Measurements from ENCODE around the gene BAIAP3. TPM values are rescaled to one million over a fixed set of nuclear protein-coding genes. Genes with fewer than 3 reads are reported as not detected.

The BAIAP3 gene
- polyA plus RNA-seq, 4 donors, result 4.5 to 10.5 (median 7.0) TPM

DNA sequence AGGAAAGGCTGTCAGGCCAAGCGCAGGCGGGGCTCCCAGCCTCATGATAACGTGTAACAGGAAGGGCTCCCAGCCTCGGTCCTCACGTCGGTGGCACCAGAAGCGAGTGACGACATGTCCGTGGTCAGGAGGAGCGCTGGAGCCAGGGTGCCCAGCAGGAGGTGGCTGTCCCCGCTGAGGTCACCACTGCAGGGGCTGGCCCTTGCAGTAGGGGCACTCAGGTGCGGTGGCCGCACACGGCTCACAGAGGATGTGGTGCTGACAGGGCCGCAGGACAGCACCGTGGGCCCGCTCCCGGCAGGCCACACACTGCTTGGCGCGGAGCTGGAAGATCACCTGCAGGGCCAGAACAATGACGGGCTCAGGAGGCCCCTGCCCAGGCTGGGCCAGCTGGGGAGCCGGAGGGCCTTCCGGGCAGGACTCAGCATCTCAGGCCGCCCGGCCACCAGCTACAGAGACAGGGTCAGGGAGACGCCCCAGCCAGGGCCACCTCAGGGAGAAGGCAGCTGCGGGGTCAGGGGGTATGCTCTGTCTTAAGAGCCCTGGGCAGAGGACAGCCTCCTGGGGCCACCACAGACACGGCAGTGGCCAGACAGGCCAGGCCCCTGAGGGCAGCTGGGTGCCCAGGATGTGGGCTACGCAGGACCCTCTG is 32.7 kb downstream of the BAIAP3 start:
- no peaks in the 10 kb centered on the region for H3K9me3 ChIP-seq (ENCODE audit: control insufficient read depth in 2 of 2, insufficient read depth in 1 of 2, low read depth in 1 of 2, low read length in 1 of 2)
- peaks cover 12 to 78% (median 19%) of the 10 kb centered on the region in 3 donors for H3K36me3 ChIP-seq (ENCODE audit: control insufficient read depth in 3 of 3, insufficient read depth in 2 of 3, low read depth in 1 of 3, low read length in 3 of 3)
- H3K4me1 ChIP-seq (ENCODE audit: control insufficient read depth in 3 of 3, insufficient read depth in 2 of 3, low read depth in 1 of 3, low read length in 2 of 3), result no peaks in the 10 kb centered on the region
- no peak overlapping the region for H3K27ac ChIP-seq (ENCODE audit: low read depth in 1 of 3, low read length in 2 of 3)
- DNase-seq, result no peak
- FAIRE-seq, result no peak
- 91 to 93% (median 91%) methylated on average over 23 to 29 of the region's 29 CpGs for WGBS, 3 donors
- H3K27me3 ChIP-seq (ENCODE audit: control insufficient read depth in 3 of 3, insufficient read depth in 3 of 3, low read length in 3 of 3), result no peaks in the 10 kb centered on the region
- no peak overlapping the region for H3K4me3 ChIP-seq (ENCODE audit: low read depth in 1 of 3, low read length in 3 of 3)

GRCh38 chr16:1366712-1367299 is 33.4 kb downstream of the BAIAP3 start:
- H3K4me3 ChIP-seq (ENCODE audit: low read depth in 1 of 3, low read length in 3 of 3), result no peak overlapping the region
- no peaks in the 10 kb centered on the region for H3K4me1 ChIP-seq (ENCODE audit: control insufficient read depth in 3 of 3, insufficient read depth in 2 of 3, low read depth in 1 of 3, low read length in 2 of 3)
- no peak overlapping the region for H3K27ac ChIP-seq (ENCODE audit: low read depth in 1 of 3, low read length in 2 of 3)
- no peak for DNase-seq
- no peak for FAIRE-seq
- H3K36me3 ChIP-seq (ENCODE audit: control insufficient read depth in 3 of 3, insufficient read depth in 2 of 3, low read depth in 1 of 3, low read length in 3 of 3), result peaks cover 12 to 78% (median 19%) of the 10 kb centered on the region in 3 donors
- no peaks in the 10 kb centered on the region for H3K9me3 ChIP-seq (ENCODE audit: control insufficient read depth in 2 of 2, insufficient read depth in 1 of 2, low read depth in 1 of 2, low read length in 1 of 2)
- WGBS, 3 donors, result 88% methylated on average over 13 to 24 of the region's 24 CpGs
- H3K27me3 ChIP-seq (ENCODE audit: control insufficient read depth in 3 of 3, insufficient read depth in 3 of 3, low read length in 3 of 3), result no peaks in the 10 kb centered on the region

GRCh38 chr16:1367486-1368174 is 34.2 kb downstream of the BAIAP3 start:
- Histone ChIP-seq H3K4me3 (ENCODE audit: low read depth in 1 of 3, low read length in 3 of 3) (no peak overlapping the region), H3K4me1 (ENCODE audit: control insufficient read depth in 3 of 3, insufficient read depth in 2 of 3, low read depth in 1 of 3, low read length in 2 of 3) (no peaks in the 10 kb centered on the region), H3K36me3 (ENCODE audit: control insufficient read depth in 3 of 3, insufficient read depth in 2 of 3, low read depth in 1 of 3, low read length in 3 of 3) (peaks cover 12 to 74% (median 15%) of the 10 kb centered on the region in 3 donors), H3K9me3 (ENCODE audit: control insufficient read depth in 2 of 2, insufficient read depth in 1 of 2, low read depth in 1 of 2, low read length in 1 of 2) (no peaks in the 10 kb centered on the region), H3K27me3 (ENCODE audit: control insufficient read depth in 3 of 3, insufficient read depth in 3 of 3, low read length in 3 of 3) (no peaks in the 10 kb centered on the region), H3K27ac (ENCODE audit: low read depth in 1 of 3, low read length in 2 of 3) (no peak overlapping the region)
- FAIRE-seq, result no peak
- DNase-seq, result no peak
- 78 to 87% (median 87%) methylated on average over 22 to 27 of the region's 27 CpGs for WGBS, 3 donors

DNA sequence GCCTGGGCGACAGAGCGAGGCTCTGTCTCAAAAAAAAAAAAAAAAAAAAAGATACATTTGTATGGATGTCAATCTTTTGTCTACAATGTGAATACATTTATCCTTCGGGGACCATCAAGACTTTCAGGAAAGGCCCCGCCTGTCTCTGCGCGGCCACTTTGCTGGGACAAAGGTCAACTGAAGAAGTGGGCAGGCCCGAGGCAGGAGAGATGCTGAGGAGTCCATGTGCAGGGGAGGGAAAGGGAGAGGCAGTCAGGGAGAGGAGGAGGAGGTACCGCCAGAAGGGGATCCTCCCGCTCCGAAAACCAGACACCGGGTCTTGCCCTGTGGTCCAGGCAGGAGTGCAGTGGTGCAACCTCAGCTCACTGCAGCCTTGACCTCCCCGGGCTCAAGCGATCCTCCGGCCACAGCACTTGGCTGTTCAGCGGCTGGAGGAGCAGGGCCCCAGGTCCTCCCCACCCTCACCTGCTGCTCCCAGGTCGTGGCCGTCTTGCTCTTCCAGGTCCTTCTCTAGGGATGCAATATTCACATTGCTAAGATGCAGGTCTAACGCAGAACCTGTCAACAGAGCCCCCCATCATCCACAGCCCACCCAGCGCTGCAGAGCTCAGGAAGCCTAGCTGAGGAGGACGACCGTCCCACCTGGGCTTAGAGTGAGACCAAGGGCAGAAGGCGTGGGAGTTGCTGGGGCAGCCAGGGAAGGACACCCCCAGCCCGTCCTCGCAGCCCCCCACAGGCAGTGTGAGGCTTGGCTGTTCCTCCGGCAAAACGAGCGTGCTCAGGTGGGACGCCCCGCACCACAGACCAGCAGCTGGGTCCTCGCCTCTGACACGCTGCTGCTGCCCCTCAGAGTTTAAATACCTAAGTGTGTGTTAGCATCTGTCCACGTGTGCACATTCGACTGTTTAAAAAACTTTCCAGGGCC is 37.9 kb downstream of the BAIAP3 start:
- Histone ChIP-seq H3K27me3 (ENCODE audit: control insufficient read depth in 3 of 3, insufficient read depth in 3 of 3, low read length in 3 of 3) (no peaks in the 10 kb centered on the region), H3K9me3 (ENCODE audit: control insufficient read depth in 2 of 2, insufficient read depth in 1 of 2, low read depth in 1 of 2, low read length in 1 of 2) (no peaks in the 10 kb centered on the region), H3K4me3 (ENCODE audit: low read depth in 1 of 3, low read length in 3 of 3) (no peak overlapping the region), H3K4me1 (ENCODE audit: control insufficient read depth in 3 of 3, insufficient read depth in 2 of 3, low read depth in 1 of 3, low read length in 2 of 3) (no peaks in the 10 kb centered on the region), H3K27ac (ENCODE audit: low read depth in 1 of 3, low read length in 2 of 3) (no peak overlapping the region), H3K36me3 (ENCODE audit: control insufficient read depth in 3 of 3, insufficient read depth in 2 of 3, low read depth in 1 of 3, low read length in 3 of 3) (peaks cover 2 to 65% (median 6%) of the 10 kb centered on the region in 3 donors)
- FAIRE-seq (no peak), DNase-seq (no peak)
- 83 to 90% (median 87%) methylated on average over 30 to 33 of the region's 33 CpGs for WGBS, 3 donors

DNA sequence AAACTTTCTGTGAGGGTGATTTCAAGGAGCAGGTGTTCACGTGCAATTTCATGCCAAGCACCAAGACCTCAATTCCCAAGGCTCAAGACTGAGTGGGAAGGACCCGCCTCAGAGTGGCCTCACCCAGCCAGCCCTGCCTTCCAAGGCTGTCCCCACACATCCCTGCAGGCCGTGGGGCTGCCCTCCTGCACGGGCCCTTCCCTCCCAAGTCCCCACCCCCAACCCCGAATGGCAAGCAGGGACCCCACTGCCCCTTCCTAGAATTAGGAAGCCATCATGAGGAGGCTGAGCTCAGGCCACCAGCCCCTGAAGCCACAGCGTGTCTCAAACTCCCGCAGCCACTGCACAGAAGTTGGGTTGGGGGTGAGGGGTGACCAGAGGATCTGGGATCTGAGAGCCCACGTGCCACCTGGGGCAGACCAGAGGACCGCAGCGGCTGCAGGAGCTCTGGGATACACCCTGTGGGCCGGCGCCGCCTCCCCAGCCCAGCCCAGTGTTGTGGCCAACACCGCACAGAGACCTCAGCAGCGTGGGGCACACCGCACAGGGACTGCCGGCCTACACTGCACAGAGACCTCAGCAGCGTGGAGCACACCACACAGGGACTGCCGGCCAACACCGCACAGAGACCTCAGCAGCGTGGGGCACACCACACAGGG is 39.0 kb downstream of the BAIAP3 start:
- no peak overlapping the region for H3K4me3 ChIP-seq (ENCODE audit: low read depth in 1 of 3, low read length in 3 of 3)
- H3K36me3 ChIP-seq (ENCODE audit: control insufficient read depth in 3 of 3, insufficient read depth in 2 of 3, low read depth in 1 of 3, low read length in 3 of 3), result peaks cover 2 to 63% (median 3%) of the 10 kb centered on the region in 3 donors
- FAIRE-seq, result no peak
- no peaks in the 10 kb centered on the region for H3K4me1 ChIP-seq (ENCODE audit: control insufficient read depth in 3 of 3, insufficient read depth in 2 of 3, low read depth in 1 of 3, low read length in 2 of 3)
- 86 to 95% (median 86%) methylated on average over 13 to 18 of the region's 21 CpGs for WGBS, 3 donors
- H3K27me3 ChIP-seq (ENCODE audit: control insufficient read depth in 3 of 3, insufficient read depth in 3 of 3, low read length in 3 of 3), result no peaks in the 10 kb centered on the region
- H3K9me3 ChIP-seq (ENCODE audit: control insufficient read depth in 2 of 2, insufficient read depth in 1 of 2, low read depth in 1 of 2, low read length in 1 of 2), result no peaks in the 10 kb centered on the region
- H3K27ac ChIP-seq (ENCODE audit: low read depth in 1 of 3, low read length in 2 of 3), result no peak overlapping the region
- no peak for DNase-seq

DNA sequence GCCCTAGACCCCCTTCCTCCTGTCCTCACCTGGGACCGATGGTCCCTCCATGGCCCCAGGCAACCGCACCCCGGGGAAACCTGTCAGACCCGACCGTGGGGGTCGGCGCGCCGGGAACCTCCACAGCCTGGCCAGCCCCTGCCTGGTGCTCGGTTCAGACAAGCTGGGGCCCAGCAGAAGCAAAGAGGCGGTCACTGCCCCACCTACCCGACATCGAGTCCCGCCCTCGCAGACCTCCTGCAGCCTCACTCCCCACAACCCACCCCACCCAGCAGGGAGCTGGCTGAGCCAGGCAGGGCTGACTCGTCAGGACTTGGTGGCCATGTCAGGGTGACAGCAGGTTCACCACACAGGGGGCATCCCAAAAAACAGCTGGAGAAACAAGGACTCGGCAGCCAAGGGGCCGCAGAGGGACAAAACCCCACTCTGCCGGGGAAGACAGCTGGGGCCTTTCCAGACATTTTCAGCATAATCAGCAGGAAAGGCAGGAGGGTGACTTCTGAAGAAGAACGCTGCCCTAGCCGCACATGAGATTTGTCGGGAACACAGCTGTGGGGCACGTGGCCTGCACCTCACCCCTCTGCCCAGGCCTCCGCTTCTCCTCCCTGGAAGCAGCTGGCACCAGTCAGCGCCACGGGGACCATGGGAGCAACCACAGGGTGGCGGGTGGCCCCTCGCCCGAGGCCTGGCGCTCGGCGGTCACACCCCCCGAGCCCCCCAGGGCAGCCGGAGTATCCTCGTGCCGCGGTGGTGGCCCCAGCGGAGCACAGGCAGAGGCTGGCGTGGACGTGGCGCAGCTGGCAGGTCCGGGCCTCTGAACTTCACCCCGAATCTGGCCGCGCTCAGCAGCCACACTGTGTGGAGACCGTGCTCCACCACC is 41.2 kb downstream of the BAIAP3 start:
- no peak overlapping the region for H3K4me3 ChIP-seq (ENCODE audit: low read depth in 1 of 3, low read length in 3 of 3)
- WGBS, 3 donors, result 93 to 94% (median 94%) methylated on average over 43 to 46 of the region's 46 CpGs
- peaks cover 0 to 8% (median 0%) of the 10 kb centered on the region in 3 donors for H3K4me1 ChIP-seq (ENCODE audit: control insufficient read depth in 3 of 3, insufficient read depth in 2 of 3, low read depth in 1 of 3, low read length in 2 of 3)
- DNase-seq (no peak), FAIRE-seq (no peak)
- H3K36me3 ChIP-seq (ENCODE audit: control insufficient read depth in 3 of 3, insufficient read depth in 2 of 3, low read depth in 1 of 3, low read length in 3 of 3), result peaks cover 0 to 64% (median 3%) of the 10 kb centered on the region in 3 donors
- no peak overlapping the region for H3K27ac ChIP-seq (ENCODE audit: low read depth in 1 of 3, low read length in 2 of 3)
- no peaks in the 10 kb centered on the region for H3K9me3 ChIP-seq (ENCODE audit: control insufficient read depth in 2 of 2, insufficient read depth in 1 of 2, low read depth in 1 of 2, low read length in 1 of 2)
- no peaks in the 10 kb centered on the region for H3K27me3 ChIP-seq (ENCODE audit: control insufficient read depth in 3 of 3, insufficient read depth in 3 of 3, low read length in 3 of 3)

DNA sequence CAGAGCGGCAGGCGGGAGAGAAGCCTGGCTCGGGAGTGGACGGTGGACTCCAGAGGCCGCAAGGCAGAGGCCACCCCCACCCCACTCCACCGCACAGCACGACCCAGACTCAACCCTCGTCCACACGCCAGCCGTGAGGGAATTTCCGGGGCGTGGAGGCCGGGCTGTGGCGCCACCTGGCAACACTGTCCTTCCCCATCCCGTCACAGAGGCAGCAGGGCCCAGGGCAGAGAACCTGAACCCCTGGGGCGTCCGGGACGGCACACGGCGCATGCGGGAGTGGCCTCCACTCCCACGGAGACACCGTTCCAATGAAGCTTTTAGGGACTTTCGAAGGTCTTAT is 41.8 kb downstream of the BAIAP3 start:
- no peak for DNase-seq
- no peak for FAIRE-seq
- 88 to 91% (median 91%) methylated on average over 22 to 24 of the region's 24 CpGs for WGBS, 3 donors
- Histone ChIP-seq H3K27me3 (ENCODE audit: control insufficient read depth in 3 of 3, insufficient read depth in 3 of 3, low read length in 3 of 3) (no peaks in the 10 kb centered on the region), H3K4me3 (ENCODE audit: low read depth in 1 of 3, low read length in 3 of 3) (no peak overlapping the region), H3K36me3 (ENCODE audit: control insufficient read depth in 3 of 3, insufficient read depth in 2 of 3, low read depth in 1 of 3, low read length in 3 of 3) (peaks cover 0 to 60% (median 0%) of the 10 kb centered on the region in 3 donors), H3K27ac (ENCODE audit: low read depth in 1 of 3, low read length in 2 of 3) (no peak overlapping the region), H3K4me1 (ENCODE audit: control insufficient read depth in 3 of 3, insufficient read depth in 2 of 3, low read depth in 1 of 3, low read length in 2 of 3) (peaks cover 0 to 8% (median 0%) of the 10 kb centered on the region in 3 donors), H3K9me3 (ENCODE audit: control insufficient read depth in 2 of 2, insufficient read depth in 1 of 2, low read depth in 1 of 2, low read length in 1 of 2) (no peaks in the 10 kb centered on the region)

Measured in small intestine (tissue), 7 donors.